ENCODE data around the gene CLDN9.

CLDN9 gene

DNA sequence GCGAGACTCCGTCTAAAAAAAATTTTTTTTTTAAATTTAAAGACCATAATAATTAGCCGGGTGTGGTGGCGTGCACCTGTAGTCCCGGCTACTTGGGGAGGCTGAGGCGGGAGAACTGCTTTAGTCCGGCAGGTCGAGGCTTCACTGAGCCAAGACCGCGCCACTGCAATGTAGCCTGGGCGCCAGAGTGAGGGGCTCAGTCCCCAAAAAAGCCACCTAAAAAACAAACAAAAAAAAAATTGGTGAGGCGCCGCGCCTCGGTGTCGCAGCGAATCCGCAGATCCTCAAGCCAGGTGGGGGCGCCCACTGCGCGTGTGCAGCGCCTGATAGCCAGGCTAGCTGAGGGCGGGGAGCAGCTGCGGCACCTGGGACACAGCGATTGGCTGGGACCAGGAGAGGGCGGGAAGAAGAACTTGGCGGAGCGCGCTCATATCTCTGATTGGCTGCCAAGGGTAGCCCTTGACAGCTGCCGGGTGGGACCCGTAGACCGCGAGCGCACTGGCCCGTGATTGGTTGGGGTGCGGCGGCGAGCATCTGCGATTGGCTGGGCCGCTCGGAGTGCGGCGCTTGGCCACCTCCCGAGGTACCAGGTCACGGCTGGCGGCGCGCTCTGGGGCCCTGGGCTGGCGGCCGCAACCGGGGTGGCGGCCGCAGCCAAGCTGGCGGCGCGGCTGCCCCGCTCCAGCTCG, 9.0 kb upstream of the CLDN9 start (continued):
- TF ChIP-seq SP7 (tag by site-specific recombination; IDR thresholded peaks at IDR 0.05) (0 out of 2 replicates have a peak, but pooled peaks have one; percentile 37), SP2 (tag by site-specific recombination; IDR thresholded peaks at IDR 0.05) (peak; percentile 100), ZFP37 (tag by site-specific recombination; IDR thresholded peaks at IDR 0.05) (no peak), ZNF394 (tag by site-specific recombination; IDR thresholded peaks at IDR 0.05; ENCODE audit: borderline replicate concordance) (peak; percentile 96), ZBTB7A (tag by site-specific recombination; IDR thresholded peaks at IDR 0.05; ENCODE audit: low read depth) (no peak), TRIM28 (IDR thresholded peaks at IDR 0.05; ENCODE audit: borderline replicate concordance, low read length) (no peak), ZNF335 (tag by site-specific recombination; conservative IDR thresholded peaks at IDR 0.05) (peak; percentile 50), ZNF654 (tag by site-specific recombination; IDR thresholded peaks at IDR 0.05; ENCODE audit: low read depth) (peak; percentile 71), ZEB2 (tag by site-specific recombination; IDR thresholded peaks at IDR 0.05) (peak; percentile 27; the same call in 1 of the 2 replicates), KLF1 (tag by site-specific recombination; IDR thresholded peaks at IDR 0.05) (no peak; the same call in 1 of the 2 replicates), KLF9 (tag by site-specific recombination; IDR thresholded peaks at IDR 0.05; ENCODE audit: low read depth) (no peak), ZNF660 (tag by site-specific recombination; IDR thresholded peaks at IDR 0.05) (no peak), RBAK (tag by site-specific recombination; IDR thresholded peaks at IDR 0.05) (no peak), ZNF157 (tag by site-specific recombination; IDR thresholded peaks at IDR 0.05) (no peak), ZFP41 (tag by site-specific recombination; IDR thresholded peaks at IDR 0.05; ENCODE audit: borderline replicate concordance) (no peak), ZBTB21 (tag by site-specific recombination; IDR thresholded peaks at IDR 0.05) (no peak), GFI1B (tag by site-specific recombination; IDR thresholded peaks at IDR 0.05) (no peak), ZNF843 (tag by site-specific recombination; IDR thresholded peaks at IDR 0.05) (no peak), YY2 (tag by site-specific recombination; IDR thresholded peaks at IDR 0.05) (no peak), ZNF792 (tag by site-specific recombination; IDR thresholded peaks at IDR 0.05) (no peak), ZNF561 (tag by site-specific recombination; IDR thresholded peaks at IDR 0.05; ENCODE audit: borderline replicate concordance) (no peak), ZNF521 (tag by site-specific recombination; IDR thresholded peaks at IDR 0.05) (no peak), ZXDB (tag by site-specific recombination; IDR thresholded peaks at IDR 0.05) (peak; percentile 100), ZNF16 (tag by site-specific recombination; IDR thresholded peaks at IDR 0.05; ENCODE audit: low read depth) (no peak), GLI2 (tag by site-specific recombination; IDR thresholded peaks at IDR 0.05; ENCODE audit: borderline replicate concordance, low read depth) (no peak)
- TF ChIP-seq, protein P1, sequence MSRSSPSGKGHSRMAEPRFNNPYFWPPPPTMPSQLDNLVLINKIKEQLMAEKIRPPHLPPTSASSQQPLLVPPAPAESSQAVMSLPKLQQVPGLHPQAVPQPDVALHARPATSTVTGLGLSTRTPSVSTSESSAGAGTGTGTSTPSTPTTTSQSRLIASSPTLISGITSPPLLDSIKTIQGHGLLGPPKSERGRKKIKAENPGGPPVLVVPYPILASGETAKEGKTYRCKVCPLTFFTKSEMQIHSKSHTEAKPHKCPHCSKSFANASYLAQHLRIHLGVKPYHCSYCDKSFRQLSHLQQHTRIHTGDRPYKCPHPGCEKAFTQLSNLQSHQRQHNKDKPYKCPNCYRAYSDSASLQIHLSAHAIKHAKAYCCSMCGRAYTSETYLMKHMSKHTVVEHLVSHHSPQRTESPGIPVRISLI (tag by site-specific recombination; IDR thresholded peaks at IDR 0.05): peak; percentile 78
- TF ChIP-seq, protein P2, sequence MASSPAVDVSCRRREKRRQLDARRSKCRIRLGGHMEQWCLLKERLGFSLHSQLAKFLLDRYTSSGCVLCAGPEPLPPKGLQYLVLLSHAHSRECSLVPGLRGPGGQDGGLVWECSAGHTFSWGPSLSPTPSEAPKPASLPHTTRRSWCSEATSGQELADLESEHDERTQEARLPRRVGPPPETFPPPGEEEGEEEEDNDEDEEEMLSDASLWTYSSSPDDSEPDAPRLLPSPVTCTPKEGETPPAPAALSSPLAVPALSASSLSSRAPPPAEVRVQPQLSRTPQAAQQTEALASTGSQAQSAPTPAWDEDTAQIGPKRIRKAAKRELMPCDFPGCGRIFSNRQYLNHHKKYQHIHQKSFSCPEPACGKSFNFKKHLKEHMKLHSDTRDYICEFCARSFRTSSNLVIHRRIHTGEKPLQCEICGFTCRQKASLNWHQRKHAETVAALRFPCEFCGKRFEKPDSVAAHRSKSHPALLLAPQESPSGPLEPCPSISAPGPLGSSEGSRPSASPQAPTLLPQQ (tag by site-specific recombination; IDR thresholded peaks at IDR 0.05): peak; percentile 95
- TF ChIP-seq, protein P3, sequence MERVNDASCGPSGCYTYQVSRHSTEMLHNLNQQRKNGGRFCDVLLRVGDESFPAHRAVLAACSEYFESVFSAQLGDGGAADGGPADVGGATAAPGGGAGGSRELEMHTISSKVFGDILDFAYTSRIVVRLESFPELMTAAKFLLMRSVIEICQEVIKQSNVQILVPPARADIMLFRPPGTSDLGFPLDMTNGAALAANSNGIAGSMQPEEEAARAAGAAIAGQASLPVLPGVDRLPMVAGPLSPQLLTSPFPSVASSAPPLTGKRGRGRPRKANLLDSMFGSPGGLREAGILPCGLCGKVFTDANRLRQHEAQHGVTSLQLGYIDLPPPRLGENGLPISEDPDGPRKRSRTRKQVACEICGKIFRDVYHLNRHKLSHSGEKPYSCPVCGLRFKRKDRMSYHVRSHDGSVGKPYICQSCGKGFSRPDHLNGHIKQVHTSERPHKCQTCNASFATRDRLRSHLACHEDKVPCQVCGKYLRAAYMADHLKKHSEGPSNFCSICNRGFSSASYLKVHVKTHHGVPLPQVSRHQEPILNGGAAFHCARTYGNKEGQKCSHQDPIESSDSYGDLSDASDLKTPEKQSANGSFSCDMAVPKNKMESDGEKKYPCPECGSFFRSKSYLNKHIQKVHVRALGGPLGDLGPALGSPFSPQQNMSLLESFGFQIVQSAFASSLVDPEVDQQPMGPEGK (tag by site-specific recombination; IDR thresholded peaks at IDR 0.05): peak; percentile 50; the same call in 1 of the 2 replicates
- TF ChIP-seq, protein P4, sequence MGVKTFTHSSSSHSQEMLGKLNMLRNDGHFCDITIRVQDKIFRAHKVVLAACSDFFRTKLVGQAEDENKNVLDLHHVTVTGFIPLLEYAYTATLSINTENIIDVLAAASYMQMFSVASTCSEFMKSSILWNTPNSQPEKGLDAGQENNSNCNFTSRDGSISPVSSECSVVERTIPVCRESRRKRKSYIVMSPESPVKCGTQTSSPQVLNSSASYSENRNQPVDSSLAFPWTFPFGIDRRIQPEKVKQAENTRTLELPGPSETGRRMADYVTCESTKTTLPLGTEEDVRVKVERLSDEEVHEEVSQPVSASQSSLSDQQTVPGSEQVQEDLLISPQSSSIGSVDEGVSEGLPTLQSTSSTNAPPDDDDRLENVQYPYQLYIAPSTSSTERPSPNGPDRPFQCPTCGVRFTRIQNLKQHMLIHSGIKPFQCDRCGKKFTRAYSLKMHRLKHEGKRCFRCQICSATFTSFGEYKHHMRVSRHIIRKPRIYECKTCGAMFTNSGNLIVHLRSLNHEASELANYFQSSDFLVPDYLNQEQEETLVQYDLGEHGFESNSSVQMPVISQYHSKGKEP (tag by site-specific recombination; IDR thresholded peaks at IDR 0.05): no peak
- TF ChIP-seq, protein P5, sequence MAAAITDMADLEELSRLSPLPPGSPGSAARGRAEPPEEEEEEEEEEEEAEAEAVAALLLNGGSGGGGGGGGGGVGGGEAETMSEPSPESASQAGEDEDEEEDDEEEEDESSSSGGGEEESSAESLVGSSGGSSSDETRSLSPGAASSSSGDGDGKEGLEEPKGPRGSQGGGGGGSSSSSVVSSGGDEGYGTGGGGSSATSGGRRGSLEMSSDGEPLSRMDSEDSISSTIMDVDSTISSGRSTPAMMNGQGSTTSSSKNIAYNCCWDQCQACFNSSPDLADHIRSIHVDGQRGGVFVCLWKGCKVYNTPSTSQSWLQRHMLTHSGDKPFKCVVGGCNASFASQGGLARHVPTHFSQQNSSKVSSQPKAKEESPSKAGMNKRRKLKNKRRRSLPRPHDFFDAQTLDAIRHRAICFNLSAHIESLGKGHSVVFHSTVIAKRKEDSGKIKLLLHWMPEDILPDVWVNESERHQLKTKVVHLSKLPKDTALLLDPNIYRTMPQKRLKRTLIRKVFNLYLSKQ (tag by site-specific recombination; IDR thresholded peaks at IDR 0.05; ENCODE audit: borderline replicate concordance): no peak

All from HEK293 (cell line).